Measurements from ENCODE around the gene C11orf65.
"Not testable (repeated sequence)": the region's sequence is repeated elsewhere in the genome, so short reads cannot be mapped to it uniquely, and the experiment has no call there.

C11orf65 gene

GRCh38 chr11:108468478-108468864, 1.1 kb upstream of the C11orf65 start:
- Histone ChIP-seq H3K4me3 (ENCODE audit: low read depth, low read length) (no peak overlapping the region), H3K9me3 (ENCODE audit: control insufficient read depth, insufficient read depth, low read depth, low read length) (no peaks in the 10 kb centered on the region), H3K36me3 (ENCODE audit: control insufficient read depth in 2 of 2, insufficient read depth in 1 of 2, low read length in 2 of 2) (peaks cover 0 to 9% of the 10 kb centered on the region in 2 experiments; a peak in 1 of 3 replicates), H3K27ac (ENCODE audit: extremely low read depth, low read depth, low read length) (no peak overlapping the region), H3K4me1 (ENCODE audit: control insufficient read depth, insufficient read depth, low read length) (no peaks in the 10 kb centered on the region)
- POLR2A ChIA-PET = no interaction called here
- TF ChIP-seq ZNF174 (tag by site-specific recombination; IDR thresholded peaks at IDR 0.05) = no peak
- TF ChIP-seq ZFP3 (tag by site-specific recombination; IDR thresholded peaks at IDR 0.05; ENCODE audit: low read depth) = no peak
- TF ChIP-seq ZSCAN23 (tag by site-specific recombination; IDR thresholded peaks at IDR 0.05) = no peak
- no peak for TF ChIP-seq ZNF148 (tag by site-specific recombination; IDR thresholded peaks at IDR 0.05; ENCODE audit: borderline replicate concordance)
- TF ChIP-seq ZNF416 (tag by site-specific recombination; IDR thresholded peaks at IDR 0.05) = no peak
- CTCF ChIA-PET = no interaction called here

GRCh38 chr11:108466405-108466804, 924 bp downstream of the C11orf65 start:
- Histone ChIP-seq H3K4me3 (ENCODE audit: low read depth, low read length) (peak overlapping the region; percentile 84), H3K9me3 (ENCODE audit: control insufficient read depth, insufficient read depth, low read depth, low read length) (no peaks in the 10 kb centered on the region), H3K4me1 (ENCODE audit: control insufficient read depth, insufficient read depth, low read length) (no peaks in the 10 kb centered on the region), H3K36me3 (ENCODE audit: control insufficient read depth in 2 of 2, insufficient read depth in 1 of 2, low read length in 2 of 2) (no peaks in the 10 kb centered on the region), H3K27ac (ENCODE audit: extremely low read depth, low read depth, low read length) (no peak overlapping the region)
- CTCF ChIA-PET = no interaction called here
- POLR2A ChIA-PET = no interaction called here
- peak; percentile 23 for TF ChIP-seq SCRT2 (tag by site-specific recombination; IDR thresholded peaks at IDR 0.05)
- TF ChIP-seq ZNF777 (tag by site-specific recombination; IDR thresholded peaks at IDR 0.05; ENCODE audit: borderline replicate concordance) = no peak
- peak; percentile 64 for TF ChIP-seq ZNF335 (tag by site-specific recombination; conservative IDR thresholded peaks at IDR 0.05)

GRCh38 chr11:108453207-108453835, 14.0 kb downstream of the C11orf65 start:
- POLR2A ChIA-PET = no interaction called here
- H3K27ac ChIP-seq (ENCODE audit: extremely low read depth, low read depth, low read length) = no peak overlapping the region
- CTCF ChIA-PET = no interaction called here
- H3K4me3 ChIP-seq (ENCODE audit: low read depth, low read length) = no peak overlapping the region
- H3K4me1 ChIP-seq (ENCODE audit: control insufficient read depth, insufficient read depth, low read length) = no peaks in the 10 kb centered on the region
- H3K36me3 ChIP-seq (ENCODE audit: control insufficient read depth in 2 of 2, insufficient read depth in 1 of 2, low read length in 2 of 2) = no peaks in the 10 kb centered on the region
- H3K9me3 ChIP-seq (ENCODE audit: control insufficient read depth, insufficient read depth, low read depth, low read length) = no peaks in the 10 kb centered on the region
- TF ChIP-seq SETDB1 (IDR thresholded peaks at IDR 0.05; ENCODE audit: insufficient read length, low read length) (peak; percentile 53), ZBTB8A (tag by site-specific recombination; IDR thresholded peaks at IDR 0.05) (no peak), ZNF350 (tag by site-specific recombination; IDR thresholded peaks at IDR 0.05) (no peak)

GRCh38 chr11:108441445-108441844, 25.9 kb downstream of the C11orf65 start:
- H3K27ac ChIP-seq (ENCODE audit: extremely low read depth, low read depth, low read length); POLR2A ChIA-PET; H3K4me1 ChIP-seq (ENCODE audit: control insufficient read depth, insufficient read depth, low read length); CTCF ChIA-PET; H3K9me3 ChIP-seq (ENCODE audit: control insufficient read depth, insufficient read depth, low read depth, low read length); H3K36me3 ChIP-seq (ENCODE audit: control insufficient read depth in 2 of 2, insufficient read depth in 1 of 2, low read length in 2 of 2); H3K4me3 ChIP-seq (ENCODE audit: low read depth, low read length): not testable (repeated sequence)

- ChIA-PET POLR2A (no interaction called here), CTCF (interaction anchor here (0.6 kb wide), 1 partner anchor 10 kb away, joined by 3 read pairs; no protein-coding TSS in a partner anchor)
- TF ChIP-seq ZNF266 (tag by site-specific recombination; IDR thresholded peaks at IDR 0.05; ENCODE audit: low read depth) = no peak
- no peak for TF ChIP-seq ZNF26 (tag by site-specific recombination; IDR thresholded peaks at IDR 0.05)
- no peak for TF ChIP-seq ZNF580 (tag by site-specific recombination; IDR thresholded peaks at IDR 0.05)
- no peak for TF ChIP-seq ZNF157 (tag by site-specific recombination; IDR thresholded peaks at IDR 0.05)
- TF ChIP-seq ZNF645 (tag by site-specific recombination; IDR thresholded peaks at IDR 0.05) = no peak
- no peak for TF ChIP-seq HOXC10 (CRISPR knock-in tag; IDR thresholded peaks at IDR 0.05)
- no peak for TF ChIP-seq ZNF513 (tag by site-specific recombination; IDR thresholded peaks at IDR 0.05)
Measured at GRCh38 chr11:108436594-108436993, 30.7 kb downstream of the C11orf65 start.

More at GRCh38 chr11:108436594-108436993, 30.7 kb downstream of the C11orf65 start:
- Histone ChIP-seq H3K4me1 (ENCODE audit: control insufficient read depth, insufficient read depth, low read length) (no peaks in the 10 kb centered on the region), H3K4me3 (ENCODE audit: low read depth, low read length) (no peak overlapping the region), H3K36me3 (ENCODE audit: control insufficient read depth in 2 of 2, insufficient read depth in 1 of 2, low read length in 2 of 2) (no peaks in the 10 kb centered on the region), H3K9me3 (ENCODE audit: control insufficient read depth, insufficient read depth, low read depth, low read length) (no peaks in the 10 kb centered on the region), H3K27ac (ENCODE audit: extremely low read depth, low read depth, low read length) (no peak overlapping the region)

Data from HEK293 (cell line).